ENCODE measurements around the gene FOXO4.
A peak's percentile ranks its signal among the peaks of the same experiment; 100 is the strongest.

FOXO4 gene

DNA sequence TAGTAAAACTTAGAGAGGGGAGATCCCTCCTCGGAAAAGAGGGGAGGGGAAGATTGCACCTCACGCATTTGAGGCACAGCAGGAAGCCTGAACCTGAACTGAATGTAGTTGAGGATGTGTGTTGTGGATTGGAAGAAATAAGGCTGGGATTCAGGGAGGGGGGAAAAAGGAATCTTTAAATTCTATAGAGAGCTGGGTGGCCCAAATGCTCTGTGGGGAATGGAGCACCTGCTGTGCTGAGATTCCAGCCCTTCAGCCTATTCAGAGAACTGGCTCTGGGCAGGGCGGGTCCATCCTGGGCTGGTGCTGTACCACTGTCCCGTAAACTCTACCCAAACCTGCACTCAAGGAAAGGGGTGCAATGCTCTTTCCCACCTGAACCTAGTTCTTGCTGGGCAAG lies 4.1 kb downstream of the FOXO4 start:
- TF ChIP-seq, protein P1, sequence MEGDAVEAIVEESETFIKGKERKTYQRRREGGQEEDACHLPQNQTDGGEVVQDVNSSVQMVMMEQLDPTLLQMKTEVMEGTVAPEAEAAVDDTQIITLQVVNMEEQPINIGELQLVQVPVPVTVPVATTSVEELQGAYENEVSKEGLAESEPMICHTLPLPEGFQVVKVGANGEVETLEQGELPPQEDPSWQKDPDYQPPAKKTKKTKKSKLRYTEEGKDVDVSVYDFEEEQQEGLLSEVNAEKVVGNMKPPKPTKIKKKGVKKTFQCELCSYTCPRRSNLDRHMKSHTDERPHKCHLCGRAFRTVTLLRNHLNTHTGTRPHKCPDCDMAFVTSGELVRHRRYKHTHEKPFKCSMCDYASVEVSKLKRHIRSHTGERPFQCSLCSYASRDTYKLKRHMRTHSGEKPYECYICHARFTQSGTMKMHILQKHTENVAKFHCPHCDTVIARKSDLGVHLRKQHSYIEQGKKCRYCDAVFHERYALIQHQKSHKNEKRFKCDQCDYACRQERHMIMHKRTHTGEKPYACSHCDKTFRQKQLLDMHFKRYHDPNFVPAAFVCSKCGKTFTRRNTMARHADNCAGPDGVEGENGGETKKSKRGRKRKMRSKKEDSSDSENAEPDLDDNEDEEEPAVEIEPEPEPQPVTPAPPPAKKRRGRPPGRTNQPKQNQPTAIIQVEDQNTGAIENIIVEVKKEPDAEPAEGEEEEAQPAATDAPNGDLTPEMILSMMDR (IDR thresholded peaks at IDR 0.05; ENCODE audit: insufficient read depth, low read length, poor library complexity, severe bottlenecking) = no peak
- H3K4me3 ChIP-seq (replicated peaks; ENCODE audit: low read depth, low read length) = no peak overlapping the region
- no peaks in the 10 kb centered on the region for H3K36me3 ChIP-seq (ENCODE audit: control insufficient read depth, insufficient read depth, low read length)
- DNase-seq (ENCODE audit: extremely low read depth, insufficient read length) = no peak
- H3K27me3 ChIP-seq (replicated peaks; ENCODE audit: control insufficient read depth, insufficient read depth, low read length) = no peaks in the 10 kb centered on the region; the same call in 1 of the 2 replicates

GRCh38 chrX:71100581-71101505 lies 5.2 kb downstream of the FOXO4 start:
- TF ChIP-seq, protein P1 (IDR thresholded peaks at IDR 0.05; ENCODE audit: insufficient read depth, low read length, poor library complexity, severe bottlenecking) = no peak
- no peaks in the 10 kb centered on the region; the same call in 1 of the 2 replicates for H3K27me3 ChIP-seq (replicated peaks; ENCODE audit: control insufficient read depth, insufficient read depth, low read length)
- no peak for DNase-seq (ENCODE audit: extremely low read depth, insufficient read length)
- no peaks in the 10 kb centered on the region for H3K36me3 ChIP-seq (ENCODE audit: control insufficient read depth, insufficient read depth, low read length)
- H3K4me3 ChIP-seq (replicated peaks; ENCODE audit: low read depth, low read length) = no peak overlapping the region

- no peak for DNase-seq (ENCODE audit: extremely low read depth, insufficient read length)
- no peak overlapping the region for H3K4me3 ChIP-seq (replicated peaks; ENCODE audit: low read depth, low read length)
- TF ChIP-seq, protein P1 (IDR thresholded peaks at IDR 0.05; ENCODE audit: insufficient read depth, low read length, poor library complexity, severe bottlenecking) = no peak
- H3K36me3 ChIP-seq (ENCODE audit: control insufficient read depth, insufficient read depth, low read length) = 0 out of 2 replicates have a peak, but pooled peaks cover 1% of the 10 kb centered on the region
- H3K27me3 ChIP-seq (replicated peaks; ENCODE audit: control insufficient read depth, insufficient read depth, low read length) = no peaks in the 10 kb centered on the region; the same call in 1 of the 2 replicates
Observed at GRCh38 chrX:71102292-71102691, 6.6 kb downstream of the FOXO4 start.

DNA sequence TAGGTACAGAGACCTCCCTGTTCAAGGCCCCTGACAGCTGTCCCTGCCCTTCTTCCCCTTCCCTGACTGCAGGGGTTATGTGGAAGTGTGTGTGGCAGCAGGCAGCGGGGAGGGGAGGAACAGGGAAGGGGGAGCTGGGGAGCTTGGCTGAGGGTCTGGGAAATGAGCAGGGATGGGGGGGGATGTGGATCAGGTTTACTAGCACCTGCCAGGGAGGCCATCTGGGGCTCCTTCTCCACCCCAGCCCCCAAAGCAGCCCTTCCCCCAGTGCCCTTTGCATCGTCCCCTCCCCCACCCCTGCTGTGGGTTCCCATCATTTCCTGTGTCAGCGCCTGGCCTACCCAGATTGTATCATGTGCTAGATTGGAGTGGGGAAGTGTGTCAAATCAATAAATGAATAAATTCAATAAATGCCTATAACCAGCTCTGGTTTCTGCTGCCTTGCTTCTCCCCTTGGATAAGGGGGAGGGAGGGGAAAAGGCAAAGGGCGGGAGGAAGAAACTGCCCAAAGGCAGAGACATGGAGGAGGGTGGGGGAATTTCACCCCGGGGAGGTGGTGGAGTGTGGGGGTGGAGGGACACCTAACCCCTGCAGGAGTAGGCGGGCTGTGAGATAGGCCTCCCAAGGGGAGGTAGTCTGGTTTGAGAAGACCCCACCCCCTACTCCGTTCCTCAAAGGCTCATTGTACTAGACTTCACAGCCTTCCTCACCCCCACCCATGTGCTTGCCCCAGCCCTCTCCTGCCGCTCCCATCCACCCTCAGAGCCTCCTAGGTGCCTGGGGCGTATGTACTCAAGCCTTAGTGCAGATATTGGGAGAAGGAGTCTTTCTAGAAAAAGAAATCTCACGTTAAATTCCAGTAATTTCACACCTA lies 7.7 kb downstream of the FOXO4 start:
- TF ChIP-seq, protein P1 (IDR thresholded peaks at IDR 0.05; ENCODE audit: insufficient read depth, low read length, poor library complexity, severe bottlenecking) = no peak
- Histone ChIP-seq H3K27me3 (replicated peaks; ENCODE audit: control insufficient read depth, insufficient read depth, low read length) (no peaks in the 10 kb centered on the region; the same call in 1 of the 2 replicates), H3K4me3 (replicated peaks; ENCODE audit: low read depth, low read length) (no peak overlapping the region), H3K36me3 (ENCODE audit: control insufficient read depth, insufficient read depth, low read length) (peaks cover 4% of the 10 kb centered on the region)
- DNase-seq (ENCODE audit: extremely low read depth, insufficient read length) = peak; percentile 57

DNA sequence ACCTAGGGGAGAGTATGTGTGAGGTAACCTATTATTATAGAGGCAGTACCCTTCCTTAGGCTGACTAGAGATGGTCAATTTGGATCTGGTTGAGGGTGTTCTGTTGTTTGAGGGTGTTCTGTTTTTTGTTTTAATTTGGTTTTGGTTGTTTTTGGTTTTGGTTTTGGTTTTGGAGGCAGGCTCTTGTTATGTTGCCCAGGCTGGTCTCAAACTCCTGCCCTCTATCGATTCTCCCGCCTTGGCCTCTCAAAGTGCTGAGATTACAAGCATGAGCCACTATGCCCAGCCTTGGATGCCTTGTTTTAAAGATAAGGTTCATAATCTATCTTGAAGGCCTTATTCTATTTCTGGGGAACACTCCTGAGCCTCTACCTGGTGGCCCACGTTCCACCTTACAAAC lies 10.0 kb downstream of the FOXO4 start:
- TF ChIP-seq, protein P1 (IDR thresholded peaks at IDR 0.05; ENCODE audit: insufficient read depth, low read length, poor library complexity, severe bottlenecking) = no peak
- DNase-seq (ENCODE audit: extremely low read depth, insufficient read length) = no peak
- Histone ChIP-seq H3K4me3 (replicated peaks; ENCODE audit: low read depth, low read length) (no peak overlapping the region), H3K36me3 (ENCODE audit: control insufficient read depth, insufficient read depth, low read length) (peaks cover 12% of the 10 kb centered on the region), H3K27me3 (replicated peaks; ENCODE audit: control insufficient read depth, insufficient read depth, low read length) (no peaks in the 10 kb centered on the region)

Measured in GM06990 (cell line).